Stimulated activated CD8-positive, alpha-beta memory T cell treated with anti-CD3 and anti-CD28 coated beads, Interleukin-7, amount 100 ng/mL, for 4 hours (primary cell): Measurements from ENCODE around the gene SPDYE17.
"Not testable (repeated sequence)": the region's sequence is repeated elsewhere in the genome, so short reads cannot be mapped to it uniquely, and the experiment has no call there.

Experiments
- DNase-seq, 2 donors: peaks; one replicate each; pipeline ENCODE4 v3.0.0-alpha.2; 2020; ENCODE audit warnings: low read depth in 2 of 2

SPDYE17 gene, protein sequence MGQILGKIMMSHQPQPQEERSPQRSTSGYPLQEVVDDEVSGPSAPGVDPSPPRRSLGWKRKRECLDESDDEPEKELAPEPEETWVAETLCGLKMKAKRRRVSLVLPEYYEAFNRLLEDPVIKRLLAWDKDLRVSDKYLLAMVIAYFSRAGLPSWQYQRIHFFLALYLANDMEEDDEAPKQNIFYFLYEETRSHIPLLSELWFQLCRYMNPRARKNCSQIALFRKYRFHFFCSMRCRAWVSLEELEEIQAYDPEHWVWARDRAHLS

DNA sequence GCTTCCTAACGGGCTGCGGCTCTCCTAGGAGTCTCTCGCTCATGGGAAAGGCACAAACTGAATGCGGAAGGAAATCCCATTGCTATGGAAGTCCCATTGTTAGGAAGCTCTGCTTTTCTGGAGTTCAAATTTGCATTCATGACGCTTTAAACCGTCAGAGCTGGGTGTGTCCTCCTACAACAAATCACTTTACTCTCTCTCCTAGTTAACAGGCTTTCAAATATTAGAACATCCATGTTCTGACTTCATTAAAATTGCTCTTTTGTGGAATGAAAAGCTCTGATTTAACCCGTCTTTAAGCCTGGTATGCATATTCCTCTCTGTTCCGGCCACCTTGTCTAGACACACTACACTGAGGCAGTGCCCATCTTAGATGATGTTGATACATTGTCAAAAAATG is at the start of gene SPDYE17:
Gene SPDYE17, minus strand, starts transcription at position 101 of the 400 bp plus-strand sequence. CDS start 1,791 bp downstream, outside the sequence.
- DNase-seq = not testable (repeated sequence)

DNA sequence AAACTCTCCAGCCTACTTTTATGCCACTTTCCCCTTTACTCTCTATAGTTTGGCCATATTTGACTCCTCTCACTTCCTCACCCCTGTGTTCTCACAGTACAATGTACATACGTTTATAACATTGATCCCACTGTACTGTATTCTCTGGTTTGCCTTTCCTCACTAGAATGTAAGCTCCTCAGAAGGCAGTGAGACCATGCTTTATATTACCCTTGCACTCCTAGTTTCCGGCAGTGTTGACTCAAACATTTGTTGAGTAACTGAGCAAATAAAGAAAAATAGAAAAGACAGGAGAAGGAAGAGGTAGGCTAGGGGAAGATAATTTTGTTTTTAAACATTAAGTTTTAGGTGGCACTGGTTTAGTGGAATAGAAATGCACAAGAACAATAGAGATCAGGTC is 48.1 kb upstream of the SPDYE17 start:
- DNase-seq = not testable (repeated sequence)

DNA sequence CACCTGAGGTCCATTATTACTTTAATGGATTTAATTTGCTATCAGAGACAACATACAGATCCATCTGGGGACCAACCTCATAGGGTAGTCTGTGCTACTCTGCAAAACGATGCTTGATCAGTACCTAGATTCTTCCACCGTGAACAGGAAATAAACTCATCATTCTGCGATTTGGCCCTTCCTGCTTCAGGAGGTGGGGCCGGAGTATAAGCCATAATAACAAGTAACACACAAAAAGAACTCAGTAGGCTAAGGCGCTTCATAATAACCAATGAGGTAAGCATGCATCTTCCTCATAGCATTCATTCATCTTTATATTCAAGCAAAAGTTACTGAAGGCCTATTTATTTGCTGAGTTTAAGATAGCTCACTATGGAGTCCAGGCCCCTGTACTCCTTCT is 47.5 kb upstream of the SPDYE17 start:
- DNase-seq = not testable (repeated sequence)

DNA sequence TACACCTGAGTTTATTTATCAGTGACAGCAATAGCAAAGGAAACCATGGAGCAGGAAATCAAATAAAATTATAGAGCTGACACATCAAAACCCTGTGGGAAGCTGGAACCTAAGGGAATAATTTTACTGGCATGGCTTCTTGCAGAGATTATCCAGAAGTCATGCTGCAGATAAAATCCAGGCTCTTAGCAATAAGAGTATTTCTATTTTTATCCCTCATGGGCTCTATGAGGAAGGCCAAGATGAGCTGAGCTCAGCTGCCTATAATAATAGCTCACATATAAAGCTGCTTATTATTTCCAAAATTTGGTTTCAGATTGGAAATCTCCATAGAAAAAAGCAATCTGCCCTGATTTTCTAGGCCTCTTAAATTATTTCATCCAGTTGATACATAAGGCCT is 47.0 kb upstream of the SPDYE17 start:
- DNase-seq = not testable (repeated sequence)

DNA sequence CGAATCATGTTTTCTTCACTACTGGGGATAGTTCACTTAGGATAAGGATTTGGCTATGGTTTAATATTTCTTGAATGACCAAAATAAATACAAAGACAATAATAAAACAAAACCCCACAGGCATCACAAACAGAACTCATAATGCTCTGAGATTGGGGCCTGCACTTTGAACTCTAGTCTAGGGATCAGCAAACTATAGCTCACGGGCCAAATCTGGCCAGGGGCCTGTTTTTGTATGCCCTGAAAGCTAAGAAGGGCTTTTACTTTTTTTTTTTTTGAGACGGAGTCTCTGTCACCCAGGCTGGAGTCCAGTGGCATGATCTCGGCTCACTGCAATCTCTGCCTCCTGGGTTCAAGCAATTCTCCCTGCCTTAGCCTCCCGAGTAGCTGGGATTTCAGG is 44.9 kb upstream of the SPDYE17 start:
- not testable (repeated sequence) for DNase-seq

DNA sequence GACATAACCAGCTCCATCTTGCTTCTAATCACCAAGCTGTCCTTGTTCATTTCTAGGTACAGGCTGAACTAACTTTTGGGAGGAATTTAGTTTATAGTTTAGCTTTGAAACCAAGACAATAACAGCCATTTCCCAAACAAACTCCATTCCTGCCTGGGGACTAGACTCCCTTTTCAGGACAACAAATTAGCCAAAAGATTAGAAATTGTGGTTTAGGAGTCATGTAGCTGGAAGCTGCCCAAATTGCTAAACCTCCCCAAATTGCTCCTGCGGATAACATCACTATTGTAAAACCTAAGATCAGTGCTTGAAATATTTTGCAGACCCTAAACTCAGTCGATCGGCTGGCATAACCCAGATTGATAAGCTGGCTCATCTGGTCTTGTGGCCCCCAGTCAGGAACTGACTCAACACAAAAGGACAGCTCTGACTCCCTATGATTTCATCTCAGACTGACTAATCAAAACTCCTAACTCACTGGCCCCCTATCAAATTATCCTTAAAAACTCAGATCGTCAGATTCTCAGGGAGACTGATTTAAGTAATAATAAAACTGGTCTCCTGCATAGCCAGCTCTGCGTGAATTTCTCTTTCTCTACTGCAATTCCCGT is 42.7 kb upstream of the SPDYE17 start:
- DNase-seq = not testable (repeated sequence)

DNA sequence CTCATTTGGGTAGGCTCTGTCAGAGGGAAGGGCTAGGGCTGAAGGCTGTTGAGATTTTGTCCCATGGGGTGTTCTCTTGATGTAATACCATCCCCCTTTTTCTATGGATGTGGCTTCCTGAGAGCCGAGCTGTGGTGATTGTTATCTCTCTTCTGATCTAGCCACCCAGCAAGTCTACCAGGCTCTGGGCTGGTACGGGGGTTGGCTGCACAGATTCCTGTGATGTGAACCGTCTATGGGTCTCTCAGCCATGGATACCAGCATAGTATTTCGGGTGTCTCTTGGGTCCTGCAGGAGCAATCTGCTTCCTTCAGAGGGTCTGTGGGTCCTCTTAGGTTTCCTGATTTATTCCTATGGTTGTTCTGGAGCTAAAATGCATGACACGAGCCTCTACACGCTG is 38.9 kb upstream of the SPDYE17 start:
- DNase-seq = not testable (repeated sequence)

DNA sequence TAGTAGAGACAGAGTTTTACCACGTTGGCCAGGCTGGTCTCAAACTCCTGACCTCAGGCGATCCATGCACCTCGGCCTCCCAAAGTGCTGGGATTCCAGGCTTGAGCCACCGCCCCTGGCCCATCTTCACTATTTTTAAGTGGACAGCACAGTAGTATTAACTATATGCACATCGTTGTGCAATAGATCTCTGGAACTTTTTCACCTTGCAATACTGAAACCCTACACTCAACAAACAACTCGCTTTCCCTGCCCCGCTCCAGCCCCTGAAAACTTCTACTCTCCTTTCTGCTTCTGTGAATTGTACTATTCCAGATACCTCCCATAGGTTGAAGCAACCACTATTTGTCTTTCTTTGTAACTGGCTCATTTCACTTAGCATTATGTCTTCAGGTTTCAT is 33.7 kb upstream of the SPDYE17 start:
- DNase-seq = not testable (repeated sequence)

DNA sequence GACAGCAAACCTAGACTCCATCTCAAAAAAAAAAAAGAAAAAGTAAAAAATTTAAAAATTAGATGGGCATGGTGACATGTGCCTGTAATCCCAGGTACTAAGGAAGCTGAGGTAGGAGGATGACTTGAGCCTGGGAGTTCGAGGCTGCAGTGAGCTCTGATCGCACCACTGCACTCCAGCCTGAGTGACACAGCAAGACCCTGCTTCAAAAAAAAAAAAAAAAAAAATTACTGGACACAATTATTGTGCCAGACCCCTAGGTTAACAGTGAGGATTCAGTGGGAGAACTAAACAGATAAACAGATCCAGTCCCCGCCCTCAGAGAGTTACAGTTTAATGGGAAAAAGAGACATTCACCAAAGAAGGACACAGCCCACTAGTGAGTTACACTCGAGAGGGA is 31.6 kb upstream of the SPDYE17 start:
- DNase-seq = not testable (repeated sequence)

DNA sequence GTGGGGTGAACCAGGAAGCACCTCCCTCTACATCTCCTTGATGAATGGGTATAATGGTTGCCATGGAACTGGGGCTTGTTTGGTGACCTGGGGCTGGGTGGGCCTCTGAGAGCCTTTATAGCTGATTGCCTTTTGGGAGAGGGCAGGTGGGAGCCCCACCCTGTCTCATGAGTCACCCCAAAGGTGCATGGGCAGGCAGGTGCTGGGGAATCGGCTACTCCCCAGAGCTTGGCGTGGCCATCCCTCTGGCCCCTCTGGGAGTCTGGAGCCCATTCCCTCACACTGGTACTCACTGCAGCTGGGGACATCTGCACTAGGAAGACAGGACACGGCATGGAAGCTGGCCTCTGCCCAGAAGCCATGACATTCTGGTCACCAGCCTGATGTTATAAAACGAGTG is 30.4 kb upstream of the SPDYE17 start, which contains the start of gene SPDYE18:
Gene SPDYE18, minus strand, starts transcription at position 2 of the 400 bp plus-strand sequence. CDS start 2,046 bp downstream, outside the sequence.
- DNase-seq = not testable (repeated sequence)

DNA sequence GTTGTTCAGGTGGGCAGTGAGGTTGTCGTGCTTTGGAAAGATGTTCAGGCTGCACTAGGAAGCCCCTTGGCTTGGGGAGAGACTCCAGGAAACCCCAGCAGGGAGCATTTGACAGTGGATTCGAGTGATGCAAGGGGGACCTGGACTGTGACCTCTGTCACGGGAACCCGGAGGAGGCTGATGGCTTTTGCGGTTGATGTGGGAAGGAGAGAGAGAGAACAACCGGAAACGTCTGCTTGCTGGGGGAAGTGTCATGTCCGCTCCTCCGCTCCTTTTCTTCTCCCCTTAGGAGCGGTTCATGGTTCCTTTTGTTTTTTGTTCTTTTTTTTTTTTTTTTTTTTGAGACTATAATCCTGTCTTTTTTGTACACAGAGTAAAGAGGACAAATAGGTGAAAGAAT is 5.8 kb downstream of the SPDYE17 start:
- not testable (repeated sequence) for DNase-seq

DNA sequence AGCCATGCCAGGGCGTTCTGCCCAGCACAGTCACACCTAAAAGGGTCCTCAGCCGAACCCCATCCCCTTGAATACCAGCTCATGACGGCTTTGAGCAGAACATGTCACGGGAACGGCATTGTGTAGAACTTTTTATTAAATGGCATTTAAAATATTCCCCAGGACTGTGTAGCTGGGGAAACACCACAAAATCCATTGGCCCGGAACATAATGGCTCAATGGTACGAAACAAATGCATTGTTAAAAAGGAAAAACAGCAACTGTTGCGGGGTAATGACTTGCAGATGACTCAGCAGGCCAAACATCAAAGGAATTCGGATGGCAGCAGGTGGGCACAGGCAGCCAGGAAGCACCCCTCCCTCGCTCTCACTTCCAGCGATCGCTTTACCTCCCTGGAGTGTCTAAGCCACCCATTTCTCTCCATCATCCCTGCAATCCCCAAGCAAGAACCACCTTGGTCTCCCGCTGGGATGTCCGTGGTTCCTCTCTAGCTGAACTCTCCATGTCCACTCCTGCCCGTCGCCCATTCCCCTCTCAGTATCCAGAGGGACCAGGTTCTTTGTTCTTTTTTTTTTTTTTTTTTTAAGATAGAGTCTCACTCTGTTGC is 22.0 kb downstream of the SPDYE17 start:
- DNase-seq = not testable (repeated sequence)

DNA sequence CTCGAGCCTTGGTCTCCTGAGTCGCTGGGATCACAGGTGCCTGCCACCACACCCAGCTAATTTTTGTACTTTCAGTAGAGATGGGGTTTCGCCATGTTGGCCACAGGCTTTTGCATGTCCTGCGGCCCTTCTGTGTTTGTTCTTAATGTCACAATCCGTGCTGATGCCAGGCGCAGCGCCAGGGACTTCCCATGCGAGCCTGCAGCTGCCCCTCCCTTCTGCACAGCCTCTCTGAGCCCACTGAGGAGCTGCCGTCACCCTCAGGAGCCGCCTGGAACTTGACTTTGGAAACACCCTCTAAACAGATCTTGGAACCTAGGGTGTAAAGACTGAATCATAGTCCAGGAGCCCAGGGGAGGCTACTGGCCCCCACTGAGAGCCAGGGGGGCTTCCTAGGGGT is 24.2 kb downstream of the SPDYE17 start:
- DNase-seq = not testable (repeated sequence)

DNA sequence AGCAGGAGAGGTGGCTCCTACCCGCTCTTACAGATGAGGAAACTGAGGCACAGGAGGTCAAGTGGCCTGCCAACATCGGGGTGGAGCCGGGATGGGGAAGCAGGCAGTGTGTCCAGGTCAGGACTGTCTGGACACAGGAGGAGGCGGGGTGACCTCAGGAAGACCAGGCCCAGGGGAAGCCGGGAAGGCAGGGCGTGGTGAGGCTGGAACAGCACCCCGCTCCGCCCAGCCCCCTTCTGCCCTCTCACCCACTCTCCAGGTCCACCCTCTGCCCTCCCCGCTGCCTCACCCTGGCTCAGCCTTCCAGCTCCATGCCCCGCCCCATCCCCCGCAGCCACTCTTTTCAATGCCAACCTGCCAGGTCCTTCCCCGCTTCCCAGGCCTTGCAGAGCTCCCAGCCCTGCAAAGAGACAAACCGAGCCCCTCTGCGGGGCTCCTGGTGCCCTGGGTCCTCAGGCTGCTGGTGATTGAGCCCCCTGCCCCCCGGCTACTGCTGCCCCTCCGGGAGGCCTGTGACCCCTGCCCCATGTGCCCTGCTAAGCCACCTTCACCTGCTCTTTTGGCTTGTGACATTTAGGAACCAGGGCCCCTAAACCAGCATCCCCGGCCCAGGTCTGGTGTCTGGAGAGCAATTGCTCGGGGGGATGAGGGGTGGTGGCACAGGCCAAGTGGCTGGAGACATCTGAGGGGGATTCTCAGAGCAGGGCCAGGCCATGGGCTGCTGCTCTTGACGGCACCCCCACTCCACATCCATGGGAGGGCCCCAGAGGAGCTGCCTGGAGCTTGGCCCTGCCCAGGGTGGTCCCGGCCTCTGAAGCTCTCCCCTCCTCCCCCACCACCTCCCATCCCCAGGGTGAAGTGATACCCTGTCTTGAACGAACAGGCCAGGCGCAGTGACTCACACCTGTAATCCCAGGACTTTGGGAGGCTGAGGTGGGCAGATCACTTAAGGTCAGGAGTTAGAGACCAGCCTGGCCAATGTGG is 25.7 kb downstream of the SPDYE17 start:
- DNase-seq = not testable (repeated sequence)

DNA sequence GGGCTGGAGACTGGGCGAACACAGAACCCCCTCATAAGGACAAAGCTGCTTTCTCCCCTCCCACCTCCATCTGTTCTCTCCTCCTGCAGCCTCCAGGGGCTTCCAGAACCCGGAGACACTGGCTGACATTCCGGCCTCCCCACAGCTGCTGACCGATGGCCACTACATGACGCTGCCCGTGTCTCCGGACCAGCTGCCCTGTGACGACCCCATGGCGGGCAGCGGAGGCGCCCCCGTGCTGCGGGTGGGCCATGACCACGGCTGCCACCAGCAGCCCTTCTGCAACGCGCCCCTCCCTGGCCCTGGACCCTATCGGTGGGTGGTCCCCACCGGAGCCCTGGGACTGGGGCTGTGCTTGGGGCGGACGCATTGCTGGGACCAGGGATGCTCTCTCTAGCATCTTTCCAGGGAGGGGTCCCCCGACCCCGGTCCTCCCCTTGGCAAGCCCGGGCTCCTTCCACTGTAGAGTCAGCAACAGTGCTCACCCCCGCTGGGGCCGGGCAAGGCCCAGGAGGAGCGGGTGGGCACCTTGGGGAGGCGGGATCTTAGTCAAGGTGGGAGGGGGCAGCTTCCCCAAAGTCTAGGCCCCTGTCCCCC is 26.6 kb downstream of the SPDYE17 start:
- DNase-seq = not testable (repeated sequence)

DNA sequence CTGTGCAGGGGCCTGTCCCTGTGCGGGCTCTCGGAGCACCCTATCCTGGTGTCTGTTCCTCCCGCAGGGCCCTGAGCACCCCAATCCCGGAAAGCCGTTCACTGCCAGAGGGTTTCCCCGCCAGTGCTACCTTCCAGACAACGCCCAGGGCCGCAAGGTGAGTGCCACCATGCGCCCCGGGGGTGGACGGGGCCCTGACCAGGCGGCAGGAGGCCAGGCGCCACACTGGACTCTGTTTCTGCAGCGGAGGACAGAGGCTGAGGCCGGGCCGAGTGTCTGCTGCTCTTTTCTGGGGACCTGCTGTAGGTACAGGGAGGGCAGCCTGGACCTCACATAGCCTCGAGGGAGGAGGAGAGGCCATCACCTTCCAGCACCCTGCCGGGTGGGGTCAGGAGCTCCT is 28.0 kb downstream of the SPDYE17 start:
- not testable (repeated sequence) for DNase-seq

DNA sequence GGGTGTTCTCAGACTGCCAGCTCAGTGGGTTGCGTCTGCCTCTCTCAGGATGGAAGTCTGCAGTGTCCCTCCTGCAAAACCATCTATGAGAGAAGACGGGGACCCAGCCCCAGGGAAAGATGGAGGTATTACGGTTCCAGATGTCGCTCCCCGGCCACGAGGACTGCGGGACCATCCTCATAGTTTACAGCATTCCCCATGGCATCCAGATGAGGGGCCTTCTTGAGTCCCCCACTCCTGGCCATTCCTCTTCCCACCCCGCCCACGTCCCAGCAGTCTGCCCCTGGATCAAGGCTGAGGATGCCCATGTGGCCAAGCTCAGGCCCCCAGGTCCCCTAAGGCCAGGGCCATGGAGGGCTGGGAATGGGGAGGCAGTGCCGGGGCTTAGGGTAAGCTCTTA is 28.9 kb downstream of the SPDYE17 start:
- not testable (repeated sequence) for DNase-seq

DNA sequence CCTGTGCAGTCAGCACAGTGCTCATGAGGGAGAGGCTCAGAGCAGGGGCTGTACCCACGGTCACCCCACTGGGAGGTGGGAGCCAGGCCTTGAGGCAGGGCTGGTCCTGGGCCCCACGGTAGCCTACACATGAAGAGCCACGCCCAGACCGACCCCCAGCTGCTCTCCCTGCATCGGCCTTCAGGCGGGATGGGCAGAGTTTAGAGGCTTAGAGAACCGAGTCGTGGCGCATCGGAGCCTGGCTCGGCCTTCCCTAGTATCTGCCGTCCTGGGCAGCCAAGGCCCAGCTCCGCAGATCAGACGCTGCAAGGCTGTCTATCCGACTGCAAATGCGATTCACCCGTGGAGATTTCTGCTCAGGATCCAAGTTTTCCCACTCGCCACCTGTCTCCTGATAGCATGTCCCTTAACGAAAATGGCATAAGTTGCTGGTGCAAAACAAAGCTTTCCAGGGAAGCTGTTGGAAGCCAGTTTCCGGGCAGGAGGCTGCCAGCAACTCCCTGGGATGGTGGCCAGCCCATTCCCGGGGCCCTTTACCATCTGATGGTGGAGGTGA is 29.4 kb downstream of the SPDYE17 start:
- not testable (repeated sequence) for DNase-seq

DNA sequence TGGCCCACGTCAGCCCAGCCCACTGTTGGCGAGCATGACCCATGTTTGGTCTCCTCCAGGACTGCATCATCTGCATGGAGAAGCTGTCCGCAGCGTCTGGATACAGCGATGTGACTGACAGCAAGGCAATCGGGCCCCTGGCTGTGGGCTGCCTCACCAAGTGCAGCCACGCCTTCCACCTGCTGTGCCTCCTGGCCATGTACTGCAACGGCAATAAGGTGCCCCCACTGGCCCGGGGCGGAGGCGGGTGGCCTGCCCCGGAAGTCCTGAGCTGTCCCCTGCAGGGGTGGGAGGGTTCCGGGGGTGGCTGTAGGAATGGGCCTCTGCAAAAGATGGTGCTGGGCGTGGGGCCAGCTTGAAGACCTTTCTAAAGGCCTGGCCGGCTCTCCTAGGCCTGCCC is 30.1 kb downstream of the SPDYE17 start:
- not testable (repeated sequence) for DNase-seq

DNA sequence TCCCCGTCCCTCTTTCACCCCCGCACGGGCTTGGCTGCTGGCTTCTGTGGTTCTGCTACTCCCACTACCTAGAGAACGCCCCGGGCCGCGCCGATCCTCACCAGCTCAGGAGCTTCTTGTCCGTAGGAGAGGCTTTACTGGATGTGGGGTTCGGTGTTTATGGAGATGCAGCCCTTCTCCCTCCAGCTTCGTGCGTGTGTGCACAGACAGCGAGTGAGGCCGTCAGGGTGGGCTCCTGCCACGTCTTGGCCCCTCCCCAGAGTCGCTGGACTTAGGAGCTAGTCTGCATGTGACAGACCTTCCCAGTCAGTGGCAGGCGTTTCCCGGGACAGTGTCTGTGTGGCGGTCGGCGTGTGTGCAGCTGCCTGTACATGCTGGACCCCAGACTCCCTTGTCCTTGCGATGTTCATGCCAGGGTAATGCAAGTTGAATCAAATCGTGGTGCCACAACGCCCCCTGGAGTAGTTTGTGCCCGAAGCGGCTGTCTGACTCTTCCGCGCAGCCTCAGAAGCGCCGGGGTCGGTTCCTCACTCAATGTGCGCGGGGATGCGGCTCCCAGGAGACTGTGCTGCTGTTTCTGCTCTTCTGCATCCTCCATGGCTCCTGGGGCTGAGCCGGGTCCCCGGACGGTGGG is 32.6 kb downstream of the SPDYE17 start:
- DNase-seq = not testable (repeated sequence)
